MM.1S (cell line): ENCODE measurements around the gene TOM1L1.

Experiments used
- CTCF ChIP-seq: fragments of 300-600 bp; sonication (generic); IDR thresholded peaks from 2 replicates; pipeline ENCODE4 v1.5.1; 2016; ENCODE audit warnings: antibody characterized with exemption, low read length, mixed read lengths
- EZH2phosphoT487 ChIP-seq: fragments of 300-600 bp; sonication (generic); IDR thresholded peaks from 2 replicates; pipeline ENCODE4 v1.6.1; 2018; ENCODE audit warnings: antibody characterized with exemption, low read length

GRCh38 chr17:54948380-54948779, 47.7 kb downstream of the TOM1L1 start:
- TF ChIP-seq CTCF, result no peak
- no peak for TF ChIP-seq EZH2phosphoT487
